ES-I3 (cell line): ENCODE data around the gene CSF1R.
"Not testable (repeated sequence)": the region's sequence is repeated elsewhere in the genome, so short reads cannot be mapped to it uniquely, and the experiment has no call there.

ENCODE experiments used
- H3K36me3 ChIP-seq: 2 replicates; pipeline ENCODE4 v1.6.1; 2013; ENCODE audit warnings: mild to moderate bottlenecking, low read length, control low read depth, moderate library complexity; ENCODE audit not compliant: insufficient read depth
- H3K4me1 ChIP-seq: 2 replicates; pipeline ENCODE4 v1.6.1; 2013; ENCODE audit warnings: mild to moderate bottlenecking, control low read depth, low read length; ENCODE audit not compliant: insufficient read depth
- H3K9ac ChIP-seq: 2 replicates; pipeline ENCODE4 v1.6.1; 2013; ENCODE audit warnings: low read depth, mild to moderate bottlenecking, low read length, moderate library complexity
- H3K9me3 ChIP-seq: 2 replicates; pipeline ENCODE4 v1.6.1; 2013; ENCODE audit warnings: mild to moderate bottlenecking, low read length, moderate library complexity; ENCODE audit not compliant: control insufficient read depth, insufficient read depth

CSF1R gene

GRCh38 chr5:150101023-150101422, 14.7 kb upstream of the CSF1R start:
- H3K36me3 ChIP-seq, result no peaks in the 10 kb centered on the region
- H3K9ac ChIP-seq, result no peak overlapping the region
- no peaks in the 10 kb centered on the region for H3K9me3 ChIP-seq
- no peaks in the 10 kb centered on the region for H3K4me1 ChIP-seq

- no peak overlapping the region for H3K9ac ChIP-seq
- no peaks in the 10 kb centered on the region for H3K36me3 ChIP-seq
- H3K4me1 ChIP-seq, result no peaks in the 10 kb centered on the region
- no peaks in the 10 kb centered on the region for H3K9me3 ChIP-seq
These were observed 10.8 kb upstream of the CSF1R start for GRCh38 chr5:150097152-150097551.

GRCh38 chr5:150092159-150092787, 5.9 kb upstream of the CSF1R start:
- no peaks in the 10 kb centered on the region for H3K36me3 ChIP-seq
- no peak overlapping the region for H3K9ac ChIP-seq
- no peaks in the 10 kb centered on the region for H3K9me3 ChIP-seq
- H3K4me1 ChIP-seq, result no peaks in the 10 kb centered on the region; the same call in 1 of the 2 replicates

GRCh38 chr5:150085191-150085912, 1.0 kb downstream of the CSF1R start:
- Histone ChIP-seq H3K4me1 (peaks cover 14% of the 10 kb centered on the region), H3K9ac (no peak overlapping the region), H3K9me3 (no peaks in the 10 kb centered on the region), H3K36me3 (no peaks in the 10 kb centered on the region)

GRCh38 chr5:150084754-150085153, 1.6 kb downstream of the CSF1R start:
- not testable (repeated sequence) for H3K36me3 ChIP-seq, H3K9me3 ChIP-seq, H3K9ac ChIP-seq
- H3K4me1 ChIP-seq, result peaks cover 14% of the 10 kb centered on the region

GRCh38 chr5:150082889-150083288, 3.5 kb downstream of the CSF1R start:
- Histone ChIP-seq H3K4me1 (peaks cover 14% of the 10 kb centered on the region), H3K36me3 (no peaks in the 10 kb centered on the region), H3K9me3 (no peaks in the 10 kb centered on the region), H3K9ac (no peak overlapping the region)

GRCh38 chr5:150082374-150082773, 4.0 kb downstream of the CSF1R start:
- Histone ChIP-seq H3K36me3 (no peaks in the 10 kb centered on the region), H3K9me3 (no peaks in the 10 kb centered on the region), H3K4me1 (peaks cover 14% of the 10 kb centered on the region), H3K9ac (no peak overlapping the region)

- peaks cover 14% of the 10 kb centered on the region for H3K4me1 ChIP-seq
- no peak overlapping the region for H3K9ac ChIP-seq
- H3K9me3 ChIP-seq, result no peaks in the 10 kb centered on the region
- no peaks in the 10 kb centered on the region for H3K36me3 ChIP-seq
These were observed 4.6 kb downstream of the CSF1R start for GRCh38 chr5:150081541-150082283.

GRCh38 chr5:150080696-150081435, 5.5 kb downstream of the CSF1R start:
- Histone ChIP-seq H3K36me3 (no peaks in the 10 kb centered on the region), H3K9me3 (no peaks in the 10 kb centered on the region), H3K4me1 (peaks cover 14% of the 10 kb centered on the region), H3K9ac (no peak overlapping the region)

GRCh38 chr5:150079909-150080461, 6.4 kb downstream of the CSF1R start:
- no peak overlapping the region for H3K9ac ChIP-seq
- H3K4me1 ChIP-seq, result peaks cover 14% of the 10 kb centered on the region
- H3K36me3 ChIP-seq, result no peaks in the 10 kb centered on the region
- no peaks in the 10 kb centered on the region for H3K9me3 ChIP-seq

GRCh38 chr5:150078802-150079689, 7.3 kb downstream of the CSF1R start:
- H3K36me3 ChIP-seq, result no peaks in the 10 kb centered on the region
- no peak overlapping the region for H3K9ac ChIP-seq
- peaks cover 14% of the 10 kb centered on the region for H3K4me1 ChIP-seq
- H3K9me3 ChIP-seq, result no peaks in the 10 kb centered on the region

GRCh38 chr5:150077996-150078801, 8.2 kb downstream of the CSF1R start:
- Histone ChIP-seq H3K4me1 (peaks cover 14% of the 10 kb centered on the region), H3K9ac (no peak overlapping the region), H3K36me3 (no peaks in the 10 kb centered on the region), H3K9me3 (no peaks in the 10 kb centered on the region)

GRCh38 chr5:150077060-150077459, 9.3 kb downstream of the CSF1R start:
- H3K9me3 ChIP-seq, result no peaks in the 10 kb centered on the region
- H3K36me3 ChIP-seq, result no peaks in the 10 kb centered on the region
- peaks cover 7% of the 10 kb centered on the region for H3K4me1 ChIP-seq
- H3K9ac ChIP-seq, result no peak overlapping the region
